ENCODE measurements around the gene POGLUT2.
"Not testable (repeated sequence)": the region's sequence is repeated elsewhere in the genome, so short reads cannot be mapped to it uniquely, and the experiment has no call there.

The POGLUT2 gene

DNA sequence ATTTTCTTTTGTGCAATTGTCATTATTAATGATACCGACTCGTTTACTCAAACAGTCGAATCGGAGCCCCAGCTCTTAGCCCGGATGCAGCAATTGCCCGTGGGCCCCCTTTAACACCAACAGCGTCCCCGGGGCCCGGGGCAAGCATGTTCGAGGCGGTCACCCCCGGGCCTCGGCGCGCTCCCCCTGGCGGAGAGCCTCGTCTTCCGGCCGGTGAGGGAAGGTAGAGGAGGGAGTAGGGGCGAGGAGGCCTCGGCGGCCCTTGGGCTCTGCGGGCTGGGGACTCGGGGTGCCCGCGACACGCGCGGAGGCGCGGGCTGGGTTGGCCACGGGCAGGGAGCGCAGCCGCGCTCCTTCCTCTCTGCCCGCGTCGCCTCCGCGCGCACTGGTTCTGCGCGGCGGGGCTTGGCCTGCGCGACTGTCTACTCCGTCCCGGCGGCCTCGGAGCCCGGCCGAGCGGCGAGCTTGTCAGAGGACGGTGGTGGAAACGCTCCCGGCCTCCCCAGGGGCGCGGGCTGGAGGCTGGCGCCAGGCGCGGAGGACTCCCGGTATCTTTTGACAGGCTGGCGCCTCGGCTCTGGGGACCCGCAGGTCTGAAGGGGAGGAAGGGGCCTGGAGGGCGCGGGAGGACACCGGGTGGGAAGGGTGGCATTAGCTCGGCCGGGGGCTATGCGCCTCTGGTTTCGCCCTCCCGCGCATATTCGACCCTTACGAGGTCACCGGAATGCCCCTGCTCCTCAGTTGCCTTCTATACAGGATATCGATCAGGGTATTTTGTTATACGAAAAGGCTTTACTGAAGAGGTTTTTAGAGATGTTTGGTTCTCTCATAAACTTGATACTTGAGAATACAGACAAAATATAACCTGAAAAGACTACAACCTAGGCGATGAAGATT is 1.6 kb upstream of the POGLUT2 start:
- DNase-seq = peak; percentile 93

DNA sequence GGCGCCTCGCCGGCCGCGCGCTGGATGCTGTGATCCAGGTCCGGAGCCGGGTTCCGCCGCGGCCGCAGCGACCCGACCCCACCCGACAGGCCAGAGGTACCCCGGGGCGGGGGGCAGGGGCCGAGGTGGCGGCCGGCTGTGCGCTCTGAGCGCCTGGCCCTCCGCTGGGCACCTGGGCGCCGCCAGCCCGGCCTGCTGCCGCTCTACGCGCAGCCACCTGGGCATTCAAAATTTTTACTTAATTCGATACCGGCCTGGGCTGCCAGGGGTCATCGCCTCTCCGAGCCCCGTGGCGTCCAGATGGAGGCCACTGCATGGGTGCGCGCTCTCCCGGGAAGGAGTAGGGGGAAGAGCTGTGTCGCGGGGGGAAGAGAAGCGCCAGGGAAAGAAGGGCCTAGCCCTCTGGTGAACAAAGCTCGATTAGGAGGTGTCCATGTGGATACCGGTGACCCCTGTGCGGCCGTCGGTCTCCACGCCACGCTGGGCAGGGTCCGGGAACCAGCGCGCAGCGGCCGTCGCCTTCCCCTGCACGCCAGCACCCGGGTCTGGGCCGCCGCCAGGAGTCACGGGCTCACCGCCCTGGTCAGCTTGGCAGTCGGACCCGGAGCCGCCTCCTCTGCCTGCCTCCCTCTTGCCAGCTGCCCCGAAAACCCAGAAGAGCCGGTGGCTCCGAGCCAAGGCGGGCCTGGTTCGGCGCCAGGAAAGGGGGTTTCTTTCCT is 809 bp upstream of the POGLUT2 start:
- DNase-seq = no peak

DNA sequence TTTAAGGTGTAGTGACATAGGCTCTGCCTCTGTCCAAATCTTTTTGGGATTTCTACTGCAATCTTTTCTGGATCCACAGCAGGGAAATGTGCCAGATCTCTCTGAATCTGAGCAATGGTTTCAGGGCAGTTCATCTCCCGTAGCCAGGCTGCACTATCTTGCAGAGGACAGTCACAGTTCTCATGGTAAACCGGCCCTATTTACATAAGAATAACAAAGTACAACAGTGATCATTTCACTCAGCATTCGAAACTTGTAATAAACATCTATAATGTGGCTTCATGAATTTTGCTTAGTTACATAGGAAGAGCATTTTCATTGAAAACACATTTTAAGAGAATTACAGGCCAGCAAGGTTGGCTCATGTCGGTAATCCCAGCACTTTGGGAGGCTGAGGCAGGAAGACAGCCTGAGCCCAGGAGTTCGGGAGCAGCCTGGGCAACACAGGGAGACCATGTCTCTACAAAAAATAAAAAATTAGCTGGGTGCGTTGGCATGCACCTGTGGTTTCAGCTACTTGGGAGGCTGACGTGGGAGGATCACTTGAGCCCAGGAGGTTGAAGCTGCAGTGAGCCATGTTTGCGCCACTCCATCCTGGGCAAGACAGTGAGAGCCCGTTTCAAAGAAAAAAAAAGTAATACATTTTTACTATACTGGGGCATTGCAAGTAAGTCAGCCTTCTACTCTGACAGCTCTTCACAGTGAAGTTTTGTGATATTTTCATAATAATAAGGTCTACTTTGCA is 5.0 kb downstream of the POGLUT2 start:
- no peak for DNase-seq

DNA sequence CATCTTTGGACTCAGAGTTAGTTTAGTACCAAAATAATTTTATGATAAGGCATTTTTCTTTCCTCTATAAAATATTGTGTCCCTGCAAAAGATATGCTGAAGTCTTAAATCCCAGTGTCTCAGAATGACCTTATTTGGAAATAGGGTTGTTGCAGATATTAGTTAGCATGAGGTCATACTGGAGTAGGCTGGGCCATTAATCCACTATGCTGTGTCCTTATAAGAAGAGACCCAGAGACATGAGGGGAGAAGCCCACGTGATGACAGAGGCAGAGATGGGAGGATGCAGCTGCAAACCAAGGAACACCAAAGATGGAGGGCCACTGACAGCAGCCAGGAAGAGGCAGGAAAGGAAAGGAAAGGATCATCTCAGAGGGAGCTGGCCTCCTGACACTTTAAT is 6.4 kb downstream of the POGLUT2 start:
- no peak for DNase-seq

DNA sequence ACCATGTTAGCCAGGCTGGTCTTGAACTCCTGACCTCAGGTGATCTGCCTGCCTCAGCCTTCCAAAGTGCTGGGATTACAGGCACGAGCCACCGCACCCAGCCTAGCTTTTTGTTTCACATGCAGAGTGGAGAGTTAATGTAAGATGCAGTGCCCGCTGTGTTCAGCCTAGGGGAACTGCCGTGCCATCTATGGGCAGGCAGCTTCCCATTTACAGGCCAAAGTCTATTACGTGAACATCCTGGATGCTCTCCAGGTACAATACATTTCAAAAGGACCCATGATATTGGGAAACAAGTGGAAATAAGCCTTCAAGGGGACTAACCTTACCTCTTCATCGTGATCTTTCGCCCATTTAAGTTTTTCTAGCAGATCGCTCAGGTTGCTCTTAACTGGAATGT is 10.1 kb downstream of the POGLUT2 start:
- DNase-seq = no peak

DNA sequence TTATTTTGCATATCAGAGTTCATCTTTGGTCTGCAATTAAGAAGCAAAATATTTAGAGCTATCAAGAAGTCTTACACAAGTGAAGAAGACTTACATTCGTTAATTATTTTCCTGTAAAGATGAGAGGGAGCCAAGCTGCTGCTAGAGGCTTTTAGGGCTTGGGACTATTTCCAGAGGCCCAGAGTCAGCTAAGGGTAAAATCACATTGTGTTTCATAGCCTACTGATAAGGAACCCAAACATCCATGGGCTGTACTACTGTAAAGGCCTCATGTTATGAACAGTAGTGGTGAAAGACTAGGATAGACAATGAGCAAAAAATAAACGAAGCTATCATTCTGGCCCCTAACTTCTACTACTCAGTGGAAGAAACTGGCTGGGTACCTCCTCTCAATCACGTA is 14.3 kb downstream of the POGLUT2 start:
- no peak for DNase-seq

DNA sequence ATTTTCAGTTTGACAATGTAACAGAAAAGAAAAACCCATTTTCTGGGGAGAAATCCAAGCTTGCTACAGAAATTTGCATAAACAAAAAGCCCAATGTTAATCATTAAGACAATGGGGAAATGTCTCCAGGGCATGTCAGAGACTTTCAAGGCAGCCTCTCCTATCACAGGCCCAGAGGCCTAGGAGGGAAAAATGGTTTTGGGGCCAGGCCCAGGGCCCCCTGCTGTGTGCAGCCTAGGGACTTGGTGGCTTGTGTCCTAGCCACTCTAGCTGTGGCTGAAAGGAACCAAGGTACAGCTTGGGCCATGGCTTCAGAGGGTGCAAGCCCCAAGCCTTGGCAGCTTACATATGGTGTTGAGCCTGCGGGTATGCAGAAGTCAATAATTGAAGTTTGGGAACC is 17.2 kb downstream of the POGLUT2 start:
- DNase-seq = no peak

DNA sequence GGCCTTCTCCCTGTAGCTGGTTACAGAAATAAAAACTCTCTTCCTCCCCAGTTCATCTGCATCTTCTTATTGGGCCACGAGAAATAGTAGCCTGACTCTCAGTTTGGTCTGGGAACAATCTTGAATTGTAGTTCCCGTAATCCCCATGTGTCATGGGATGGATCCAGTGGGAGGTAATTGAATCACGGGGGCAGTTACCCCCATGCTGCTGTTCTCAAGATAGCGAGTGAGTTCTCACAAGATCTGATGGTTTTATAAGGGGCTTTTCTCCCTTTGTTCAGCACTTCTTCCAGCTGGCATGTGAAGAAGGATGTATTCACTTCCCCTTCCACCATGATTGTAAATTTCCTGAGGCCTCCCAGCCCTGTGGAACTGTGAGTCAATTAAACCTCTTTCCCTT is 18.1 kb downstream of the POGLUT2 start:
- DNase-seq = not testable (repeated sequence)

DNA sequence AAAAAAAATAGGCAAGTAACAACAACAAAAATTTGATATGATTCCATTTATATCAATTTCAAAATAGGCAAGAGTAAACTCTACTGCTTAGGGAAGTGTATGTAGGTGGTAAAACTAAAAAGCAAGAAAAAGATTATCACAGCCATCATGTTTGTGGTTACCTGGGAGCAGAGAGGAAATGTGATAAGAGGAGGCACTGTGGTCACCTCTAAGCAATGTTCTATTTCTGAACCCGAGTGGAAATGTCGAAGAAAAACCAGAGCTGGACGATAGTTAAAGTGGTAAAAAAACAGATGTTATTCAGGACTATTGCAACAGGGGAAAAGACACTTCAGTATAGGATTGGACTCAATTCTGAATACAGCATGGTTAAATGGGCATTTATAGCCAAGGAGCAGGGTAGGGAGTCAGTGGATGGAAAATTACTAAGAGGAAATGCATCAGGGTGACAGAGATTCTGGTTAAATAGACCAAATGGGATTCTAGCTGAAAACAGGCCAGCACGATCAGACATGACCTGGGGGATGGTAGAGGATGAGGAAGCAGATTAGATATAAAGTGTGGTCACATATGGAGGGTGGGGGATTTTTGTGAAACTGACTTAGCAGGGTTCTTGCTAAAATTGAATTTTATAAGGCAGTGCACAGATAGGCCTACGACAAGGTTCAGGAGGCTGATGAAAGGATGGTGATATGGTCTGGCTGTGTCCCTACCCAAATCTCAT is 19.2 kb downstream of the POGLUT2 start:
- DNase-seq = peak; percentile 65

DNA sequence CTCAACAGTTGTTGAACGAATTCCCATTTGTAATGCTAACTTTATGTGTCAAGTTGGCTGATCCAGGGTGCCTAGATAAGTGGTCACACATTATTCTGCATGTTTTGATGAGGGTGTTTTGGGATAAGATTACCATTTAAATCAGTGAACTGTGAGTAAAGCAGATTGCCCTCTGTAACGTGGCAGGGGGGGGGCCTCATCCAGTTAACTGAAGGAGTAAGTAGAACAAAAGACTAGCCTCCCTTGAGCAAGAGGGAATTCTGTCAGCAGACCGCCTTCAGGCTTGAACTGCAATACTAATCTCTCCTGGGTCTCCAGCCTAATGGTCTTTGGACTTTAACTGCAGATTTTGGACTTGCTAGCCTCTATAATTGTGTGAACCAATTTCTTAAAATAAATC is 21.0 kb downstream of the POGLUT2 start:
- no peak for DNase-seq

DNA sequence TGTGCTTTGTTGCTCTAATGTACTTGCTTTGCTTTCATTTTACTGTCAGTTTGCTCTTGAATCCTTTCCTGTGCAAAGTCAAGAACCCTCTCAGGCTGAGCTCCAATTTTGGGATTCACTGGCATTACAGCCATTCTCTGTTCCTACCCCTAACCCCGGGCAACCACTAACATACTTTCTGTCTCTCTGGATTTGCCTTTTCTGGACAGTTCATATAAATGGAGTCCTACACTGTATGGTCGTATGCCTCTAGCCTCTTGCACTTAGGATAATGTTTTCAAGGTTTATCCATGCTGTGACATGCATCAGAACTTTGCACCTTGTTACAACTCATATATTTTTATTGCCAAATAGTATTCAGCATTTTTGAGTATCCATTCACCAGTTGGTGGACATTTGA is 22.5 kb downstream of the POGLUT2 start:
- DNase-seq = no peak

DNA sequence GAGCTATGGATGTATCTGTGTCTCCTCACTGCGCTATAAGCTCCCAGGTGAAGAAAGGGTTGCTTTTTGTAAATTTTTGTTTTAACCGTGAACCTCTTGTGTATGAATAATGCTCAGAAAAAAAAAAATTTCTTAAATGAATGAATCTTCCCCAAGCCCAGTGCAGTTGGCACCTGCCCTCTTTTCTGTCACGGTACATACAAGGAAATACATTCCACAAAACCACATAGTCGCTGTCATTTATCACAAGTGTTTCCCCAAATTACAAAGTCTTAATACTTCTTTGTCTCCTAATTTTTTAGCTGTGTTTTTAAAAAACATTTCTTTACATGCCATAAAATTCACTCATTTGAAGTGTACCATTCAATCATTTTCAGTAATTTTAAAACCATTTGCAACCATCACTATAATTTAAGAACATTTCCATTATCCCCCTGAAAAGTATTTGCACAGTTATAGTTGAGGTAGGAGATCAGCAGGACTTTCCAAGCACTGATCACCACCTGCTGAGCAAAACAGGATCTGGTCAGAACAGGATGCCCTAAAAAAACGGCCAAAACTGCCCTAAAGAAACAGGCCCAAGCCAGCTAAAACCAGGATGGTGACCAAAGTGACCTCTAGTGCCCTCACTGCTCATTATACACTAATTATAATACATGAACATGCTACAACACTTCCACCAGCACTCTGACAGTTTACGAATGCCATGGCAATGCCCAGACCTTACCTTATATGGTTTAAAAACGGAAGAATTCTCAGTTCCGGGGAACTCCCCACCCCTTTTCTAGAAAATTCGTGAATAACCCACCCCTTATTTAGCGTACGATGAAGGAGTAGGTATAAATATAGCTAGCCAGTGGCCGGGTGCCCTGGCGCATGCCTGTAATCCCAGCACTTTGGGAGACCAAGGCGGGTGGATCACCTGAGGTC is 23.9 kb downstream of the POGLUT2 start:
- no peak for DNase-seq

DNA sequence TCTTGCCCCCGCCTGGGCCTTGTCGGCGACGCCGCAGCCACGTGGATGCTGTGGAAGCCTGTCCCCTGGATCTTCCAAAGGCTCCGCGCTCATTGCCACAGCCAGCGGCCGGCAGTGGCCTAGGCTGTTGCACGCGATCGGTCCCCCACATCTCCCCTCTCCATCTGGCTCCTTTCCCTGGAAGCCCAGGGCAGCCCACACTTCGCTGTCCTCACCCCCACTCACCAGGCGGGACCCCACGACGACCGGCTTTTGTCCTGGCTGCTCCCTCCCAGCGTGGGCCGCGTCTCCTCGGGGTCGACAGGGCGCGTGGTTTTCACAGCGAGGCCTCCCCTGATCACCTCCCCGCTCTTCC is 24.6 kb downstream of the POGLUT2 start:
- no peak for DNase-seq

DNA sequence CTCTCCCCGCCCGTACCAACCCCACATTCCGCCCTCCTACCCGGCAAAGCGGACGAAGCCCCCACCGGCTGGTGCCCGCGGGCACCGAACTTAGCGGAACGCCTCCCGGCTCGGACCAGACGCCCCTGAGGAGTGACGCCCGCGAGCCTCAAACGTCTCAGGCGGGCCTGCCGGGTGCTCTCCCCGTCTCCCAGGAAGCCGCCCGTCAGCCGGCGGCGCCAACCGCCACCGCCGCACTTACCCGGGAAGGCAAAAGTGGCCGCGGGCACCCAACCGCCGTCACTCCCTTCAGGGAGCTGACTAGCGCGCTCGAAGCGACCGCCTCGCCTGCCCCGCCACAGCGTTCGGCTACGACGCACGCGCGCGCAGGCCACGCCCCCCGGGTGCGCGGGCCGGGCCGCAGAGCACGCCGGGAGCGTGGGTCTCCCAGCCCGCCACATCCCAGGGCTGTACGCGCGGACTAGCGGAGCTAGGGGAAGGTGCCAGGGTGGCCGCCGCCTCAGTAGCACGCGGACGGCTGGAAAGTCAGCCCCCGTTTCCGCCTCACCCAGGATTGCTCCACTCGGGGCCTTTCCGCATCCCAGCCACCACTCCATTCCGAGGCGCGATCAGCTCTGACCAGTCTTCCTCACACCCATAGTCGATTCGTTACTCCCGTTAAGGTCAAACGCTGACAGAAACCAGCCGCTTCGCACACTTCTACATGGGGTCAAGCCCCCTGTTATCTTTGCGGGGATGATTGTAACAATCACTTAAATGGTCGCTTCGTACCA is 25.1 kb downstream of the POGLUT2 start, which contains the start of gene TEX30:
Gene TEX30, minus strand, starts transcription at position 346 of the 773 bp plus-strand sequence. CDS start 3,760 bp downstream, outside the sequence.
- peak; percentile 95 for DNase-seq

DNA sequence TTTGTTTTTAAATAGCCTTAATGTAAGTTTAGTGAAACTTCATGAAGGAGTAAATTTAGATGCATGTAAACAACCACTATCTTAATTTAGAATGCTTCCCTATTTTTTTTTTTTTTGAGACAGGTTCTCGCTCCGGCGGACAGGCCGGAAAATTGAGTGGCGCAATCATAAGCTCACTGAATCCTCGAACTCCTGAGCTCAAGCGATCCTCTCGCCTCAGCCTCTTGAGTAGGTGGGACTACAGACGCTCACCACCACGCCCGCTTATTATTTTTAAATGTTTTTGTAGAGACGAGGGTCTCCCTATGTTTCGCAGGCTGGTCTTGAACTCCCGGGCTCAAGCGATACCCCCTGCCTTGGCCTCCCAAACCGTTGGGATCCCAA is 26.7 kb downstream of the POGLUT2 start:
- no peak for DNase-seq

DNA sequence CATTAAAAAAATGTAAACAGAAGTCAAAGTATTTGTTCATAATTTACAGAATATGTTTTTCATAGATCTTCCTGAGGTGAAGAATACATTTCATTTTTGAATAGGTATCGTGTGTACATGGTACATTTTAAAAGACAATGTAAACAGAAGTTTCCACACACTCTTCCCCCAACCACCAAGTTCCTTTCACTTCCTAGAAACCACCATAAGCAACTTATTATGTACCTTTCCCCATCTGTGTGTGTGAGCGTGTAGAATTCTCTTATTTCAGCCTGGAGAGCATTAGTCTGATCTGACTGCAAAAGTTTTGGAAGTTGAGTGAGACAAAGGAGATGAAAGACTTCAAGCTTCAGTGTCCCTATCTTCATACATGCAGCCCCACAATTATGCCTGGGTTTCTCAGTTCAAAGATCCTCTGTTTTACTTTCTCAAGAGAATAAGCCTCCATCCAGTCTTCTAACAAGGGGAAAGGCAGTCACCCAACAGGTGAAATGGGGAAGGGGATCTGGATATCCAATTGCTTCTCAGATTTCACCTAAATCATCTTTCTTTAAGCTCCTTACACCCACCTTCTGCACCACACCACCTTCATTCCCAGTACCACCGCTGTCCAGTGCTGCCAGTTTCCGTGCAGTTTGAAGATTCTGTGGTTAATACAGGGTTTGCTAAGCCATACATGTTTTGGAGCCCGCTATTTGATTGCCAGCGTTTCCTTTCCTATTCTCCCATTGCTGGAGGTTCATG is 27.3 kb downstream of the POGLUT2 start:
- DNase-seq = no peak

DNA sequence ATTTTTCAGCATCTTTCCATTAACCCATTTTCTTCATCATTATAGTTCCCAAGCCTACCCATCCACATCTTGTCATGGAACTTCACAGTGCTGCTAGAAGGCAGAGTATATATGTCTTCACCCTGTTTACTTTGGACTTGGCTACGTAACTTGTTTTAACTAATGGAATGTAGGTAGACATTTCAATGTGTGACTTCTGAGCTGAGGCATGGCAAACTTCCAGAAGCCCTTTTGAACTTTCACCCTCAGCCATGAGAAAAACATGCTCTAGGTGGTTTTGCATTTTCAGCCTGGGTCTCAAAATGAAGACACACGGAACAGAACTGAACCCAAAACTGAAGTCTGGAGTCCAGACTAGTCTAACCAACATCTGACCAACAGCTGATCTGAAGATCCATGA is 28.3 kb downstream of the POGLUT2 start:
- DNase-seq = no peak

DNA sequence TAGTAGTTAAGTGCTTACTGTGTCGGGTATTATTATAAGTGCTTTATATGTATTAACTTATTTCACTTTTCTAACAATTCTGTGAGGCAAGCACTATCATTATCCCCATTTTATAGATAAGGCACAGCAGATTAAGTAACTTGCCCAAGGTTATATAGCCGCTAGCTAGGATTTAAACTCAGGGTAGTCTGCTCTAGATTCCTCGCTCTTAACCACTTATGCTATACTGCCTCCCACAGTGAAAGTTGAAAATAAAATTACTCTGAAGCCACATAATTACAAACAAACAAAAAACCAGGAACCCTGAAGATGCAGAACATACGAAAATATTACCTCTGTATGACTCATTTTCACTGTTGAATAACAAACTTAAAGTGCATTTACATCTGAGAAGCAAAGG is 29.1 kb downstream of the POGLUT2 start:
- DNase-seq = no peak

DNA sequence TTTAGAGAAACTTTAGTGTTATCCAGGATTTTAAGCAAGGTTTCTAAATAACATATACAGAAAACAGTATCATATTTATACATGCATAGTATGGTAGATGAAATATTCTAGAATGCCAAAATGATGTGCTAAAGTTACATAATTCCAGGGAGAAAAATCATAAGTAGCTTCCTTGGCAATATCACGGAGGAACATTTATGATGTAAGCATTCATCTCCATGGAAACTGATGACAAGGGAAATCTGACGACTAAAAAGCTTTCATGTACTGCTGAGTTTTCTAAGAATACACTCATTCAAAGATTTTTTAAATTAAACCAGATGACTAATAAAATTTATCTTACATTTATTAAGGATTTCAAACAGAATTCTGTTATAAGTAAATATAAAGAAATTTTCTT is 29.9 kb downstream of the POGLUT2 start:
- DNase-seq = no peak

DNA sequence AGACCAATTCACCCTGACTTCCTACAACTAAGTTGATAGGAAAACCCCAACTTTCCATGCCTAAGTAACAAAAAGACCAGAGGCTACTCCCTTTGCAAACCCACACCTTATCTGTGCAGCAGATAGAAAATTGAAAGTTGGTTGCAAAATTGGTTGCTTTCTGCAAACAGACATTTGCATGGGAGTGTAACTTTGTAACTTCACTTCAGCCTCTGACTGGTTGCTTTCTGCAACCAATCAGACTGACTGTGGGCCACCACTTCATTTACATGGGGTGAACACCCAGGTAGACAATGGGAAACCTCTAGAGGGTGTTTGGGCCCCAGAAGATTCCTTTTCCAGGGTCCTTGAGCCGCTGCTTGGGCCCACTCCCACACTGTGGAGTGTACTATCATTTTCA is 35.0 kb downstream of the POGLUT2 start:
- DNase-seq = no peak

Measured in activated effector memory CD4-positive, alpha-beta T cell treated with anti-CD3 and anti-CD28 coated beads, Interleukin-2, amount 50 U/mL, for 16 hours (primary cell).